ENCODE results near the gene CXorf58. TPM values are rescaled to one million over a fixed set of nuclear protein-coding genes. Genes with fewer than 3 reads are reported as not detected.
"Not testable (repeated sequence)": the region's sequence is repeated elsewhere in the genome, so short reads cannot be mapped to it uniquely, and the experiment has no call there.

The CXorf58 gene
- total and polyA plus RNA-seq, 4 donors, result 0.05 to 0.17 TPM; not detected in 2

- no peak for DNase-seq (ENCODE audit: low spot score)
- WGBS, result 99% methylated on average over 4 of the region's 6 CpGs
Observed at GRCh38 chrX:23861215-23861896, 46.5 kb upstream of the CXorf58 start.

GRCh38 chrX:23861952-23862351 is 45.9 kb upstream of the CXorf58 start:
- H3K36me3 ChIP-seq (ENCODE audit: control insufficient read depth in 4 of 4, insufficient read depth in 3 of 4, low read depth in 1 of 4, low read length in 3 of 4); H3K4me1 ChIP-seq (ENCODE audit: control insufficient read depth in 4 of 4, insufficient read depth in 4 of 4, low read length in 3 of 4); DNase-seq (ENCODE audit: low spot score); H3K4me3 ChIP-seq (ENCODE audit: low read depth in 1 of 3, low read length in 3 of 3); H3K9me3 ChIP-seq (ENCODE audit: control insufficient read depth in 4 of 4, low read length in 3 of 4); H3K9ac ChIP-seq (ENCODE audit: low read depth in 1 of 2, low read length in 2 of 2); H3K27ac ChIP-seq (ENCODE audit: low read depth in 1 of 2, low read length in 2 of 2); H3K27me3 ChIP-seq (ENCODE audit: control insufficient read depth in 4 of 4, insufficient read depth in 4 of 4, low read length in 3 of 4): not testable (repeated sequence)
- WGBS, result 88% methylated on average over 2 of the region's 2 CpGs

More at GRCh38 chrX:23861215-23861896, 46.5 kb upstream of the CXorf58 start:
- H3K27ac ChIP-seq (ENCODE audit: low read depth in 1 of 2, low read length in 2 of 2), result no peak overlapping the region
- H3K4me3 ChIP-seq (ENCODE audit: low read depth in 1 of 3, low read length in 3 of 3), result no peak overlapping the region
- TF ChIP-seq GABPA (IDR thresholded peaks at IDR 0.05 in 1 of 2, conservative IDR thresholded peaks at IDR 0.05 in 1 of 2), result no peak
- no peak for TF ChIP-seq ZBTB33 (IDR thresholded peaks at IDR 0.05)
- TF ChIP-seq FOXA1 (IDR thresholded peaks at IDR 0.05), result no peak
- no peak for TF ChIP-seq YY1 (IDR thresholded peaks at IDR 0.05)
- TF ChIP-seq EGR1 (IDR thresholded peaks at IDR 0.05; ENCODE audit: low read depth in 2 of 2), result no peak
- TF ChIP-seq CTCF (IDR thresholded peaks at IDR 0.05; ENCODE audit: low read depth, low read length, missing input control), result no peak
- no peaks in the 10 kb centered on the region for H3K27me3 ChIP-seq (ENCODE audit: control insufficient read depth in 4 of 4, insufficient read depth in 4 of 4, low read length in 3 of 4)
- H3K4me1 ChIP-seq (ENCODE audit: control insufficient read depth in 4 of 4, insufficient read depth in 4 of 4, low read length in 3 of 4), result no peaks in the 10 kb centered on the region
- H3K9ac ChIP-seq (ENCODE audit: low read depth in 1 of 2, low read length in 2 of 2), result no peak overlapping the region
- no peaks in the 10 kb centered on the region for H3K36me3 ChIP-seq (ENCODE audit: control insufficient read depth in 4 of 4, insufficient read depth in 3 of 4, low read depth in 1 of 4, low read length in 3 of 4)
- H3K9me3 ChIP-seq (ENCODE audit: control insufficient read depth in 4 of 4, low read length in 3 of 4), result no peaks in the 10 kb centered on the region

- no peak overlapping the region for H3K4me3 ChIP-seq (ENCODE audit: low read depth in 1 of 3, low read length in 3 of 3)
- no peak overlapping the region for H3K9ac ChIP-seq (ENCODE audit: low read depth in 1 of 2, low read length in 2 of 2)
- WGBS, result 97% methylated on average over 5 of the region's 5 CpGs
- H3K36me3 ChIP-seq (ENCODE audit: control insufficient read depth in 4 of 4, insufficient read depth in 3 of 4, low read depth in 1 of 4, low read length in 3 of 4), result no peaks in the 10 kb centered on the region
- no peak for DNase-seq (ENCODE audit: low spot score)
- H3K9me3 ChIP-seq (ENCODE audit: control insufficient read depth in 4 of 4, low read length in 3 of 4), result no peaks in the 10 kb centered on the region
- no peak overlapping the region for H3K27ac ChIP-seq (ENCODE audit: low read depth in 1 of 2, low read length in 2 of 2)
- no peaks in the 10 kb centered on the region for H3K27me3 ChIP-seq (ENCODE audit: control insufficient read depth in 4 of 4, insufficient read depth in 4 of 4, low read length in 3 of 4)
- H3K4me1 ChIP-seq (ENCODE audit: control insufficient read depth in 4 of 4, insufficient read depth in 4 of 4, low read length in 3 of 4), result peaks cover 0 to 2% (median 0%) of the 10 kb centered on the region in 4 donors
- no peak for TF ChIP-seq FOXA2 (IDR thresholded peaks at IDR 0.05)
- no peak for TF ChIP-seq REST (IDR thresholded peaks at IDR 0.05)
- TF ChIP-seq EGR1 (IDR thresholded peaks at IDR 0.05; ENCODE audit: low read depth in 2 of 2), result no peak
- TF ChIP-seq CTCF (IDR thresholded peaks at IDR 0.05; ENCODE audit: low read depth, low read length, missing input control), result no peak
- TF ChIP-seq JUND (IDR thresholded peaks at IDR 0.05), result no peak
- TF ChIP-seq FOXA1 (IDR thresholded peaks at IDR 0.05), result no peak
- no peak for TF ChIP-seq GABPA (IDR thresholded peaks at IDR 0.05 in 1 of 2, conservative IDR thresholded peaks at IDR 0.05 in 1 of 2)
- no peak for TF ChIP-seq HNF4A (conservative IDR thresholded peaks at IDR 0.05)
- no peak for TF ChIP-seq ATF3 (IDR thresholded peaks at IDR 0.05)
- TF ChIP-seq MAX (IDR thresholded peaks at IDR 0.05), result no peak
- no peak for TF ChIP-seq ZBTB33 (IDR thresholded peaks at IDR 0.05)
Observed at GRCh38 chrX:23864742-23865326, 43.0 kb upstream of the CXorf58 start.
